Tongue (tissue), 2 donors: ENCODE results near the gene PTPRJ. TPM values are rescaled to one million over a fixed set of nuclear protein-coding genes. Genes with fewer than 3 reads are reported as not detected.

Experiments
- DNase-seq: peaks from one replicate; pipeline ENCODE4 v3.0.0-alpha.2; 2015
- total RNA-seq: library from RNA; depleted of rRNA; stranded (reverse); fragments of >200 nt; gene quantifications from one replicate; pipeline ENCODE4 v1.2.3, GENCODE V29; 2014

The PTPRJ gene
- total RNA-seq, 1 donor from 2014 or later, result 8.9 TPM

DNA sequence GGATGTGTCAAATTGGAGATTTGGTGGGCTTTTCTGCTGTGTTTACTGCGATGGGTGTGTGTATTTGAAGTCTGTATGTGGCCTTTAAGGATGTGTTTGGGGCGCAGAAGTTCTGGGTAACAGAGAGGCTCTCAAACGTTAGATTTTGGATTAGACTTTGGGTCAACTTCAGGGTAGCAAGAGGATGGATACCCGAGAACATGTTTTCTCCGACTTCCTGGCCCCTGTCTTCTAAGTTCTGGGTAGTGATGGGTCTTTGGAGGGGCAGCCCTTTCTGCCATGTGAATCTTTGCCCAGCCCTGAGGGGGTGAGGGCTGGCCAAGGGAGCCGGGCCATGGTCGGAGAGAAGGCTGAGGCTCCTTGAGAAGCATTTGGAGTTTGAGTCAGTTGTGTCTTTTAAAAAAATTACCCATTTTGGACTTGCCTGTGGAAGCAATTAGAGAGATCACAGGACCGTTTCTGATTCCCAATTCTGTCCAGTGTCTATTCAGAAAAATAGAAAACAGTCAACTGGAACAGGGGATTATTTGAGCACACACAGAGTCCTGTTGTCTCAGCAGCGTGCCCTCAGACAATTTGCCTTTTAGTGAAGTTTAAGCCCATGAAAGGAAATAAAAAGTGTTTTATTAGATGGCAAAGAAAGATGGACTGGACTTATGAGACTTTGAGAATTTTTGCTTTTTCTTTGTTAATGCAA, 114.4 kb downstream of the PTPRJ start:
- no peak for DNase-seq

DNA sequence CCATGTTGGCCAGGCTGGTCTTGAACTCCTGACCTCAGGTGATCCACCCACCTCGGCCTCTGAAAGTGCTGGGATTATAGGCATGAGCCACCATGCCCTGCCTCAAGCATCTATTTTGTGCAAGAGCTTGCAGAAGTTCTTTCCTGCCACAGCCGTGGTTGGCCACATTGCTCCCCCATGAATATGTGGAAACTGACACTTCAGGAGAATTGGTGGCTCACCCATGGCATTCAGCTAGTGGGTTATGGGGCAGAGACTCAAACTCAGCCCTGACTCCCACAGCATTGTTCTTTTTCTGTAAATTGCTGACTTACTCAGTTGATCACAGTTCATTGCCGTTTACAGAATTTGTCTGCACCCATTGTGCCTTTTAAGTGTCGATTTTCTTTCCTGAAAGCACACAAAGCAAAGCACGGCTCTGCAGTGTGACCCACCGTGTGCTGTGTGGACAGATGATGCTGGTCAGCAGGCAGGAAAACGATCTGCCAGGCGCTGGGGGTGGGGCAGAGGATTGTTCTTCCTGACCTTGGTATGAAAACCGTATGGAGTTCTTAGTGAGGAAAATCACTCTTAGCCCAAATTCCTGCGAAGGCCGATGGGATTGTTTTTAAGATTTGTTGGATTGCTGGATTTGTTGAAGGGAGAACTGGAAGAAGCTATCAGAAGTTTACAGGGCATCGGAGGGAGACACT, 115.6 kb downstream of the PTPRJ start:
- no peak for DNase-seq

DNA sequence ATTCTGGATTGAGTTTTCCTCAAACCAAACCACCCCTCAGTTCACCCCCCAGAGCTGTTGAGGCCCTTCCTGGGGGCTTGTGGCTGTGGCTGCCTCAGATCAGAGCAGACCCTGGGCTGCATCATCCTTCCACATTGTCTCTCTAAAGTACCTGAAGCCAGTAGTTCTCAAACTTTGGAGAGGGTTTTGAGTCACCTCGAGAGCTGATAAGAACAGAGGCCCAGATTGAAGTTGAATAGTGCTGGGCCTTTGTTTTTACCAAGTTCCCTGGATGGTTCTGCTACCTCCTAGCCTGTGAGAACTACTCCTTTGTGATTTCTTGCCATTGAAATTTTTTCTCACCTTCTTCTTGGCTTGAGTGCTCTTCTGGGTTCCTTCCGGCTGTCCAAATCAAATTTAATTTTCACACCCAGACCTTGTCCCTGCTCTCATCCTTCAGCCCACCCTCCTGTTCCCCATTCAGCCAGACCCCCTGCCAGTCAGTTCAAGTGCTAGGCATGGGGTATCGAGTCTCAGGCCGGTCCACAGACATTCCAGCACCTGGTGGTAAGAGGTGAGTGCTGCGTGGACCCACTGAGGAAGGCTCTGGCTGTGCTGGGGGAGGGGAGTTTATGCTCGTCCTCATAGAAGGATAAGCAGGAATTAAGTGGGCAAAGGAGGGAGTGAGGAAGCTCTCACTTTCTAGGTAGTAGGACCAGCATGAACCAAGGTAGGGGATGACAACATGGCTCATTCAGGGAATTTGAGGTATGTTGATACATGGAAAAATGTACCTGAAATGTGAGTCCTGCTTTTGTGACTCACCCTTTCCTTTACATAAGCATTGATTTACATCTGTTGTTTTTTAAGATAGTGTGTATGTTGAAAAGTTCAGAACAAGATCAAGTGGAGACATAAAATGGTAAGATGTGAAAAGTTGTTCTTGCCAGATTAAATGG, 116.5 kb downstream of the PTPRJ start:
- no peak for DNase-seq

GRCh38 chr11:48098024-48098423, 117.7 kb downstream of the PTPRJ start:
- DNase-seq, result no peak

DNA sequence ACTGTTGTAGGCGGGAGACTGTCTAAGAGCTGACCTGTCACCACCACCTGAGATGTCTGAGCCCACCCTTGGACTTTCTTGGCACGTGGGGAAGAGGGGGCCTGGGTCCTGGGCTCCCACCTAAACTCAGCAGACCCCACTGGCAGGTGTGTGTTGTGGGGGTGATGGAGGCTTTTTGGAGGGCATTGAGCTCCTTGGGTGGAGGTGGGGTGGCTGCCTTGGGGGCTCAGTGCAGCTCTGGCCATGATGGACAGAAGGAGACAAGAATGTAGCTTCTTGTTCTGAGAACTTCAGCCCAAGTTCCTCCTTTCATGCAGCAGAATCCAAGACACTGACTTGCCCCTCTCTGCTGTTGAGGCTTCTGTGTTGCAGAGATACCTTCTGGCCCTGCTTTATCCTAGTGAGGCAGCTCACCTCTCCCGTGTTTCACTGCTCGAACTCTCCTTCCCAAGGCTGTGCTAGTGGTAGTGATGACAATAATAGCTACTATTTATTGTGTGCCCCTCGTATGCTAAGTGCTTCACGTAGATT, 119.6 kb downstream of the PTPRJ start:
- no peak for DNase-seq

- DNase-seq, result no peak
These were observed 120.8 kb downstream of the PTPRJ start for GRCh38 chr11:48101044-48101733.

GRCh38 chr11:48101958-48102357, 121.6 kb downstream of the PTPRJ start:
- no peak for DNase-seq

DNA sequence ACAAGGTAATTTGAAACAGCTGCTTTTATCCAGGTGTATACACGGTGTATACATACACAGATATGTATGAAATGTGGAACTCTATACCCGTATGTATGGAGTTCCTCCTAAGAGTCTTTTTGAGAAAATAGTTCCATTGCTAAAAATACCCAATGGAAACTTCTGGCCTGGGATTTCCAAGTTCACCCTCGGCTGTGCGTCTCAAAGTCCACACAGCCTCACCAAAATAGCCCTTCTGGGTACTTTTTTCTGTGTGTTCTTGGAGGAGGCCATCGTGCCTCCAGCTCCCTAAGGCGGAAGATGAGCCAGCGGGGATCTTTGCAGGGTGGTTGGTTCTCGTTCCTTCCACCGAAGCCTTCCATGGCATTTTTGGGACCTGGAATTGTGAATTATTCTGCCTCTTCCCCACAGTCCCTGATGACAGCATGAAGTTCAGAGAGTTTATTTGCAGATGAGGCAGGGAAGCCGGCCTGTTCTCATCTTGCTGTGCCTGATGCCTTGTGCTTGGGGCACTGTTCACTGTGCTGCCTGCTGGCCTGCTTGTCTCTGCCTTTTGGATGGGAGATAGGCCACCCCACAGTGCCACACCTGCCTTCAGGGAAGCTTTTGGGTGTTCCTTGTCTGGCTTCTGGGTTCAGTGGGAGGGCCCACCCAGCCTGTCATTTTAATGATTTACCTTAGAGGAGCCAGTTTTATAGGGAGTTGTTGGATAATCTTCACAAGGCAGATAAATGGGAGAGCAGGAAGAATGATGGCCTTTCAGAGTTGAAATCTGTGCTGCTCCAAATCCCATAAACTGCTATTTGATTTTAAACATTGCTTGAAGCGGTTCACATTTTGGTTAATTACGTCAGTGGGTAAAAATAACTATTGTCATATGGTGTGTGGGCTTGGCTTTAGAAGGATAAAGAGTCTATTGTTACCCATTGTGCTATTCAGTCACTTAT, 123.5 kb downstream of the PTPRJ start:
- peak; percentile 24 for DNase-seq

GRCh38 chr11:48104568-48104924, 124.2 kb downstream of the PTPRJ start:
- no peak for DNase-seq

DNA sequence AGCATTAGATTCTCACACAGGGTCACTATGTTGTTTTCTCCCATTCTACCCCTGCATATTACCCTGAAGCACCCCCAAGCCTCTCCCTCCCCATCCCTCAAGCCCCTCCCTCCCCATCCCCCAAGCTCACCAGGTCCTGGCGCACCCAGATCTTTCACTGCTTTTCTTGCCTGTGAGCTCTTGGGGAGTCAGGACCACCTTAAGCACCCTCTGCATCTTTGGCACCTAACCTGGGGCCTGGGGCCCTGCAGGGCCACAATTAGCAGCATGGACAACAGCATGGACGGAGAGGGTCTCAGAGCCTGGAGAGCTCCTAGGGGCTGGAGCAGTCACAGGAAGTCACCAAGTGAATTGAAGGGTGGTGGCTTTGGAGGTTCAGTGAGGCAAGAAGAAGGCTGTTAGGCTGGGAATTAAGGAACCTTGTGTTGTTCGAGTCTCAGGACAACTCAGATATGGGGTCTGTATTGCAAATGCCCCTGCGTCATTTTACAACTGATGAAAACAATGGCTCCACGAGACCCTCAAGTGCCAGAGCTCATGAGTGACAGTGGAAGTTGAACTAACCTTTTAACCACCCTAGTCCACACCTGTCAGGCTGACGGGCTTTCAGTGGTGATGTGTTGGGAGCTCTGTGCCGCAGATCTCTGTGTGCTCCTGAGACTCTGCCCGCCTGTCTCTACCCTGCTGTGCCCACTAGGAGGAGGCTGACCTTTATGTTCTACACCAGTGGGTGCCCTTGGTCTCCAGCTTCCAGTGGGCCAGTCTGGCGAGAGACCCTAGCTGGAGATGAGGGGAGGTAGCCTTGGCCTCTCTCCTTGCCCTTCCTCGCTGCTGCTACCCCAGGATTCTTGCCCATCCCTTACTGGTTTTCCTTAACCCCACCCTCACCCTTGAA, 125.0 kb downstream of the PTPRJ start:
- DNase-seq, result no peak

GRCh38 chr11:48106166-48106565, 125.8 kb downstream of the PTPRJ start:
- no peak for DNase-seq

DNA sequence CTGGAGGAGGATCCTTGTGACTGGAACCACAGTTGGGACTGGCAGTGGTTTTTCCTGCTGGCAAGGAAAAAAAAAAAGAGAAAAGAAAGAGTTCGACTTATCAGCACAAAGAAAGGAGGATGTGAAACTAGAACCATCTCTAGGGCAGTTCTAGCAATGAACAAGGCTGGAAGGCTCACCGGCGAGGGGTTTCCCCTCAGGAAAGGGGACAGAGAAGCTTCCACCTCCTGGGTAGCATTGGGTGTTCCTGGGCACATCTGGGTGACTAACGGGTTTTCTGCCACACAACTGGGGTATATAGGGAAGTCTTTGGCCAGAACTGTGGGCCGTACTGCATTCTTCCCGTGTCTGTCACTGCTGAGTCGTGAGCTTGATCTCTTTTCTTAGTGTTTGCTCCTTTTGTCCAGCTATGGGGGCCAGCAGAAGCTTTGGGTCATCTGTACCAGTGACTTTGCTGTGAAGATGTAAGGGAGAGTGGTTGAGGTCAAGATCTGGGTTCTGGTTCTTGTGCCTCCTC, 126.9 kb downstream of the PTPRJ start:
- DNase-seq, result no peak

GRCh38 chr11:48108231-48109045, 128.1 kb downstream of the PTPRJ start:
- DNase-seq, result no peak

GRCh38 chr11:48109046-48109666, 128.8 kb downstream of the PTPRJ start:
- peak; percentile 62 for DNase-seq

GRCh38 chr11:48110509-48110766, 130.1 kb downstream of the PTPRJ start:
- no peak for DNase-seq

DNA sequence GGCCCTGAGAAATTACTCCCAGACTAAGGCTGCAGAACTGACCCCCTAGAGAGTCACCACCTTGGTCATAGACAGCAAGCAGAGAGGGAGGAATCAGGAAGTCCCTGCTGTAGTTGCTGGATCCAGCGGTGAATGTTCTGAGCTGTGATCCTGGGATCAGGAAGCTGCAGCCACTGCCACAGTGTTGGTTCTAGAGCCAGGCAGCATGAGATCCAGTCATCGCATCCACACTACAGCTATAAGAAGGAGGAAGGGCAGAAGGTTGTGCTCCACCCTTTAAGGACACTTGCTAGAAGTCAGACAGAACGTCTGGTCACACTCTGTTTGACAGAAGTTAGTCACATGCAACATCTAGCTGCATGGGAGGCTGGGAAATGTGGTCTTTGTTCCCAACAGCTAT, 131.5 kb downstream of the PTPRJ start:
- no peak for DNase-seq

GRCh38 chr11:48114740-48115139, 134.4 kb downstream of the PTPRJ start:
- no peak for DNase-seq

DNA sequence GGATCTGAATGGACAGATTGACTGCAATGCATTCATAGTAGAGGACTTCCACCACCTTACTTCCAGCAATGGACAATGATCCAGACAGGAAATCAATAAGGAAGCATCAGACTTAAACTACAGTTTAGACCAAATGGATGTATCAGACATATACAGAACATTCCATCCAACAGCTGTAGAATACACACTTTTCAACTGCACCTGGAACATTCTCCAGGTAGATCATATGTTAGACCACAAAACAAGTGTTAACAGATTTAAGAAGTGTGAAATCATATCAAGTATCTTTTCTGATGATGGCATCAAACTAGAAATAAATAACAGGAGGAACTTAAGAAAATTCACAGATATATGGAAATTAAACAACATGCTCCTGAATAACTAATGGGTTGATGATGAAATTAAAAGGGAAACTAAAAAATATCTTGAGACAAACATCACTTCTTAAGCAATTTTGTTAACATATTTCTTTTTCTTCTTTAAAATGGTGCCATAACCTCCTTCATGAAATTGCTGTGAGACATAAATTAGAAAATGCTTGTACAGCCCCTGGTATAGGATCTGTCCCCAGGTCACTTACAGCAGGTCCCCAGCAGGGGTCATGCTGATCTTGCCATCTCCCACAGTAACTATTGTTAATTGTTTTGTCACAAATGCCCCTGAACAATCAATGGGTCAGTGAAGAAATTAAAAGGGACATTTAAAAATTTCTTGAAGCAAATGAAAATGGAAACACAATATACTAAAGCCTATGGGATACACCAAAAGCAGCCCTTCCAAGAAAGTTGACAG, 136.3 kb downstream of the PTPRJ start:
- no peak for DNase-seq
